Retina (tissue), 1 donor: ENCODE measurements around the gene OR2T29.
"Not testable (repeated sequence)": the region's sequence is repeated elsewhere in the genome, so short reads cannot be mapped to it uniquely, and the experiment has no call there.

ENCODE experiments used
- DNase-seq: peaks from one replicate; pipeline ENCODE4 v3.0.0-alpha.2; 2016

Gene OR2T29

DNA sequence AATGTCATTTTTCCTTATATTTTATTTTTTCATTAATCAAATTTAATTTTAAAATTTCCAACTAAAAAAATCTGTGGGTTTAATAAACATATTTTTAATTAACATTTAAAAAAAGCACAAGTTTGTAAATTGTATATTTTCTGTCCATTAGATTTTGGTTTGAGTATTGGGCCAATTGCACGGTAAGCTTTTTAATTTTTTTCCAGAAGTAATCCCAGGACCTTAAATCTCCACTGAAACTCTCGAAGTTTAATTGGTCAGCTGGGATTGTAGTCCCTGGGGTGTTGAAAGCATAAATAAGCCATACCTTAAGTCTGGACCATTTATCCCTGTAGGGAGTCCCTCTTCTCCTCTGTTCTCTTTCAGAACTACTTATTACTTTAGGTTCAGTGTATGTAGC lies 54.8 kb downstream of the OR2T29 start, which contains the start of gene OR2G6:
OR2G6 (plus strand) TSS at position 301 of the 400 bp plus-strand sequence. CDS start 13,574 bp downstream, outside the sequence.
- DNase-seq: not testable (repeated sequence)
